Adrenal gland (tissue), 12 donors: ENCODE data around the gene MRI1. TPM values are rescaled to one million over a fixed set of nuclear protein-coding genes. Genes with fewer than 3 reads are reported as not detected.
A peak's percentile ranks its signal among the peaks of the same experiment; 100 is the strongest.

Source experiments
- DNase-seq, 7 donors: peaks; one replicate each; pipeline ENCODE4 v3.0.0-alpha.2; 2019 to 2020
- H3K27ac ChIP-seq, 5 donors: fragments of 200-600 bp; sonication (generic) in 4 of 5; 1 replicate in 3 of 5; 2 replicates in 2 of 5; pipeline versions ENCODE4 v1.5.1 to v1.8.0; 2016 to 2020; ENCODE audit warnings: mild to moderate bottlenecking in 1 of 5
- H3K27me3 ChIP-seq: fragments of 200-600 bp; 2 replicates; pipeline ENCODE4 v1.8.0; 2021
- H3K36me3 ChIP-seq, 2 donors: fragments of 200-600 bp; replicated peaks in 1 of 2; 1 replicate in 1 of 2; 2 replicates in 1 of 2; pipeline versions ENCODE4 v1.5.1 to v1.8.0; 2018 to 2022
- H3K4me1 ChIP-seq, 2 donors: fragments of 200-600 bp; replicated peaks in 1 of 2; 1 replicate in 1 of 2; 2 replicates in 1 of 2; pipeline versions ENCODE4 v1.5.1 to v1.8.0; 2018 to 2021
- H3K4me3 ChIP-seq, 4 donors: fragments of 200-600 bp; sonication (generic) in 3 of 4; one replicate each; pipeline ENCODE4 v1.5.1; 2016 to 2018
- H3K9me3 ChIP-seq, 3 donors: fragments of 200-600 bp; sonication (generic) in 1 of 3; replicated peaks in 1 of 3; 1 replicate in 2 of 3; 2 replicates in 1 of 3; pipeline versions ENCODE4 v1.5.1 to v1.8.0; 2016 to 2021
- CTCF ChIP-seq, 6 experiments: fragments of 450-650 bp in 4 of 6; fragments of 200-600 bp in 2 of 6; sonication (generic) in 1 of 6; IDR thresholded peaks; 1 replicate in 5 of 6; 2 replicates in 1 of 6; pipeline versions ENCODE4 v1.5.1 to v1.8.0; 2016 to 2021; ENCODE audit warnings: antibody characterized with exemption in 6 of 6, mild to moderate bottlenecking in 2 of 6, moderate library complexity in 1 of 6
- POLR2A ChIP-seq, 2 donors: fragments of 450-650 bp; IDR thresholded peaks; one replicate each; pipeline ENCODE4 v1.6.1; 2017; ENCODE audit warnings: antibody characterized with exemption in 2 of 2, mild to moderate bottlenecking in 2 of 2, moderate library complexity in 1 of 2
- WGBS, 4 donors: extraction: QIAGEN DNeasy Blood & Tissue Kit in 2 of 4; methylation state at CpG; one replicate each; pipeline versions ENCODE4 v1.1.5 to v1.1.7; 2013 to 2017; 5-methylcytosine and 5-hydroxymethylcytosine counted together
- intact Hi-C, 2 donors: fragments of 100-400 bp; cut with DNase I; formaldehyde crosslinking; loops; one replicate each; pipeline versions ENCODE4 v1.14.1 to v1.15.0; 2022 to 2023
- polyA plus RNA-seq, 3 donors: library from polyadenylated mRNA; stranded (reverse); fragments of 200-250 nt in 2 of 3; fragments of 350-450 nt in 1 of 3; fragmentation: Illumina TruSeq in 1 of 3; extraction: RNeasy Lipid Tissue Mini Kit (QIAGEN cat#74804) in 1 of 3; gene quantifications; one replicate each; pipeline ENCODE4 v1.2.3, GENCODE V29; 2013 to 2014
- total RNA-seq, 9 donors: library from RNA; depleted of rRNA in 4 of 9; stranded (reverse); fragments of >200 nt in 4 of 9; fragments of 120-200 nt in 1 of 9; fragmentation: NEBNext Ultra II Directional in 1 of 9; extraction: Animal tissue kit (Norgen Biotek cat#: 25700) in 1 of 9; gene quantifications; one replicate each; pipeline versions ENCODE4 v1.1.0 to v1.2.4, GENCODE V29; 2013 to 2023
- donor health status: healthy with polysubstance abuse.
- donor health status: Bipolar disorder and iron deficiency.
- donor health status: DM: yes; HTN: yes; CAD: no.
- donor health status: DM: no; HTN: no; CAD: no.
- donor health status: DM: no; HTN: no; CAD: no.
- donor health status: DM: yes; HTN: yes; CAD: no.

The MRI1 gene
- total and polyA plus RNA-seq, 12 donors = 11.9 to 69.6 (median 38.1) TPM

- intact Hi-C loops = loop anchor here in 1 of 2 donors (10.0 kb wide), 1 partner anchor 135 kb away; no protein-coding TSS in a partner anchor
- 52 to 64% (median 58%) methylated on average over 2 of the region's 2 CpGs for WGBS, 4 donors
- H3K4me1 ChIP-seq = peaks cover 18 to 21% of the 10 kb centered on the region in 2 donors
- H3K4me3 ChIP-seq = no peak overlapping the region
- H3K27me3 ChIP-seq = no peaks in the 10 kb centered on the region
- no peaks in the 10 kb centered on the region for H3K9me3 ChIP-seq
- no peak for DNase-seq
- H3K27ac ChIP-seq = peak overlapping the region in 2 of 5 donors; percentile 86 to 90
- TF ChIP-seq POLR2A (IDR thresholded peaks at IDR 0.05) (no peak), CTCF (IDR thresholded peaks at IDR 0.05) (no peak)
- H3K36me3 ChIP-seq = no peaks in the 10 kb centered on the region
Observed at GRCh38 chr19:13729859-13730258, 34.5 kb upstream of the MRI1 start.

GRCh38 chr19:13731147-13731964, 33.0 kb upstream of the MRI1 start:
- no peaks in the 10 kb centered on the region for H3K36me3 ChIP-seq
- 0 to 1% (median 0%) methylated on average over 22 to 39 of the region's 39 CpGs for WGBS, 4 donors
- H3K4me3 ChIP-seq = peak overlapping the region; percentile 32 to 57 (median 34)
- H3K9me3 ChIP-seq = no peaks in the 10 kb centered on the region
- peak; percentile 94 to 97 (median 95) for DNase-seq
- H3K27me3 ChIP-seq = no peaks in the 10 kb centered on the region
- peak overlapping the region; percentile 86 to 96 (median 90) for H3K27ac ChIP-seq
- TF ChIP-seq POLR2A (IDR thresholded peaks at IDR 0.05) = peak in 1 of 2 donors; percentile 43
- no peak for TF ChIP-seq CTCF (IDR thresholded peaks at IDR 0.05)
- peaks cover 18 to 21% of the 10 kb centered on the region in 2 donors for H3K4me1 ChIP-seq
- intact Hi-C loops = no loop called here

GRCh38 chr19:13732337-13732736, 32.0 kb upstream of the MRI1 start:
- Histone ChIP-seq H3K36me3 (no peaks in the 10 kb centered on the region), H3K27me3 (no peaks in the 10 kb centered on the region), H3K9me3 (no peaks in the 10 kb centered on the region), H3K4me1 (peaks cover 18 to 21% of the 10 kb centered on the region in 2 donors), H3K4me3 (peak overlapping the region in 1 of 4 donors; percentile 57), H3K27ac (no peak overlapping the region)
- DNase-seq = no peak
- intact Hi-C loops = no loop called here
- 78 to 88% (median 85%) methylated on average over 5 to 8 of the region's 8 CpGs for WGBS, 4 donors
- TF ChIP-seq CTCF (IDR thresholded peaks at IDR 0.05) (no peak), POLR2A (IDR thresholded peaks at IDR 0.05) (no peak)

- TF ChIP-seq POLR2A (IDR thresholded peaks at IDR 0.05) (no peak), CTCF (IDR thresholded peaks at IDR 0.05) (no peak)
- no peaks in the 10 kb centered on the region for H3K9me3 ChIP-seq
- no peaks in the 10 kb centered on the region for H3K27me3 ChIP-seq
- no peak for DNase-seq
- peaks cover 18 to 21% of the 10 kb centered on the region in 2 donors for H3K4me1 ChIP-seq
- no peaks in the 10 kb centered on the region for H3K36me3 ChIP-seq
- H3K4me3 ChIP-seq = no peak overlapping the region
- intact Hi-C loops = no loop called here
- 92 to 97% (median 95%) methylated on average over 2 of the region's 2 CpGs for WGBS, 4 donors
- H3K27ac ChIP-seq = no peak overlapping the region
Observed at GRCh38 chr19:13734751-13735150, 29.6 kb upstream of the MRI1 start.
